Ishikawa (cell line): ENCODE data around the gene HCN4.

Source experiments
- EGR1 ChIP-seq: IDR thresholded peaks from 2 replicates; pipeline ENCODE4 v1.6.1; 2012
- EP300 ChIP-seq: IDR thresholded peaks from 2 replicates; pipeline ENCODE4 v1.6.1; 2012; ENCODE audit warnings: borderline replicate concordance

DNA sequence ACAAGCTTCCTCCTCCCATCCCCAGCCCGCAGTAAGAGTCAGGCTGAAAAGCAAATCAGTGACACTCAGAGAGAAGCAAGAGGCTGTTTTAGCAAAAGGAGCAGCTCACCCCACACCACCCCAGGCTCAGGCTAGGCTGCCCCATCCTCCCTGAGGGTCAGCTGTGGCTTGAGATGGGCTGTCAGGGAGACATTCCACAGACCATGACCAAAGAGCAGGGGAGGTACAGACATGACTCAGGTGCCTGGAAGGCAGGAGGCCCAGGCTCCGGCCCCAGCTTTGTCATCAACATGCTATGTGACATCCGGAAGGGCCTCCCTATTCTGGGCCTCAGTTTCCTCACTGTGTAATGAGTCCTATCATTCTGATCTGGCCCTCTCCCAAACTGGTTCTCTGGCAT lies 24.7 kb downstream of the HCN4 start:
- TF ChIP-seq EGR1 (no peak), EP300 (no peak)
